ENCODE results near the gene UST. TPM values are rescaled to one million over a fixed set of nuclear protein-coding genes. Genes with fewer than 3 reads are reported as not detected.

The UST gene
- total RNA-seq, 4 donors from 2014 or later: 9.6 to 34.6 (median 25.9) TPM

DNA sequence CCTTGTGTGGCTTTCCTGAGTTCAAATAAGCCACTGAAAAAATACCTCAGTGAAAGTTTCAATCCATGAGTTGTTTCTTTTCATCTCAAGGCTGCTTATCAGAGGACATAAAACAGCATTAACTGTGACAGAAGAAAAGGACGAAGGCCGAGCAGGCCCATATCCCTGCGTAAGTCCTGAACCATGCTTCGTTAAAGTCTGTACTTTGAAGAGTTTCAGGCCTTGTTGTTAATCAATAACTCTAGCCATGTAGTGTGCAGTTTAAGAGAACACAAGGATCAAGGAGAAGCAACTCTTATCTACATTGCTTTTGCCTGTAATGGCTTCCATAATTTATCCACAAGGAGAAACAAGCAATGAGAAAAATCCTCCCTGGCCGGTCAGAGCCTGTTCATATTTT lies 165.4 kb downstream of the UST start:
- TF ChIP-seq, protein P1, sequence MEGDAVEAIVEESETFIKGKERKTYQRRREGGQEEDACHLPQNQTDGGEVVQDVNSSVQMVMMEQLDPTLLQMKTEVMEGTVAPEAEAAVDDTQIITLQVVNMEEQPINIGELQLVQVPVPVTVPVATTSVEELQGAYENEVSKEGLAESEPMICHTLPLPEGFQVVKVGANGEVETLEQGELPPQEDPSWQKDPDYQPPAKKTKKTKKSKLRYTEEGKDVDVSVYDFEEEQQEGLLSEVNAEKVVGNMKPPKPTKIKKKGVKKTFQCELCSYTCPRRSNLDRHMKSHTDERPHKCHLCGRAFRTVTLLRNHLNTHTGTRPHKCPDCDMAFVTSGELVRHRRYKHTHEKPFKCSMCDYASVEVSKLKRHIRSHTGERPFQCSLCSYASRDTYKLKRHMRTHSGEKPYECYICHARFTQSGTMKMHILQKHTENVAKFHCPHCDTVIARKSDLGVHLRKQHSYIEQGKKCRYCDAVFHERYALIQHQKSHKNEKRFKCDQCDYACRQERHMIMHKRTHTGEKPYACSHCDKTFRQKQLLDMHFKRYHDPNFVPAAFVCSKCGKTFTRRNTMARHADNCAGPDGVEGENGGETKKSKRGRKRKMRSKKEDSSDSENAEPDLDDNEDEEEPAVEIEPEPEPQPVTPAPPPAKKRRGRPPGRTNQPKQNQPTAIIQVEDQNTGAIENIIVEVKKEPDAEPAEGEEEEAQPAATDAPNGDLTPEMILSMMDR (IDR thresholded peaks at IDR 0.05; ENCODE audit: low read depth): no peak

DNA sequence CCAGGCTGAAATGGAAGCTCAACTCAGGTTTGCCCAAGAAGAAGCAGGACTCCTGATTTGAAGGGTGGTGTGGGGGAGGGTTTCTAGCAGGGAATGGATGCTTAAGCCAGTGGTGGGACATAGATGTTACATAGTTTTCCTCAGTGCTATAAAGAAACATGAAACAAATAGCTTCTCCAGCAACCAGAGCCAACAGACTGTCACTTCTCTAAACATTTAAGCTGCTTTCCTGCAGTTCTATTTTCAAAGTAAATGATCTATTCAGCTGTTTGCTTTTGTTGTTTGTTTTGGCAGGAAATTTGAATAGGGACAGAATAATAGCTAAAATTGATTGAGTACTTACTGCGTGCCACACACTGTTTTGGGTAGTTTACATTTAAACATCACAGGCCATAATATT lies 169.0 kb downstream of the UST start:
- TF ChIP-seq, protein P1 (IDR thresholded peaks at IDR 0.05; ENCODE audit: low read depth): no peak

- TF ChIP-seq, protein P1 (IDR thresholded peaks at IDR 0.05; ENCODE audit: low read depth): no peak
These were observed 177.6 kb downstream of the UST start for GRCh38 chr6:148924226-148925012.

DNA sequence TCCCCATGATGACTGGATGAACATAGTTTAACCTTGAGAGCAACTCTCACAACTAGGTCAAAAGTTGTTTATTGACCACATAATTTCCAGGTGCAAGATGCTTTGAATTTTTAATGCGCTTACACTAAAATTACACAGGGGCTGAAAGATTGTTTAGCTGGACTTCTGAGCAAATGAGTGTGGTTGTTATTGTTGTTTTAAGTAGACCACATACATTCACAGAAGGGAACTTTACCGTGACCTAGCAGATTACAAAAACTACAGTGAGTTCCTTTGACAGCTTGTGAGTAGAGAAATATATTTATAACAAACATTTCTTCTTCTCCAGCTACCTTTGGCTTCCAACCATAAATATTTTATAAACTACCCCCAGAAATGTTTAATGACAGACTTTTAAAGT lies 178.9 kb downstream of the UST start:
- TF ChIP-seq, protein P1 (IDR thresholded peaks at IDR 0.05; ENCODE audit: low read depth): no peak

GRCh38 chr6:148926478-148926877 lies 179.6 kb downstream of the UST start:
- TF ChIP-seq, protein P1 (IDR thresholded peaks at IDR 0.05; ENCODE audit: low read depth): no peak

- TF ChIP-seq, protein P1 (IDR thresholded peaks at IDR 0.05; ENCODE audit: low read depth): no peak
These were observed 180.8 kb downstream of the UST start for GRCh38 chr6:148927586-148927985.

DNA sequence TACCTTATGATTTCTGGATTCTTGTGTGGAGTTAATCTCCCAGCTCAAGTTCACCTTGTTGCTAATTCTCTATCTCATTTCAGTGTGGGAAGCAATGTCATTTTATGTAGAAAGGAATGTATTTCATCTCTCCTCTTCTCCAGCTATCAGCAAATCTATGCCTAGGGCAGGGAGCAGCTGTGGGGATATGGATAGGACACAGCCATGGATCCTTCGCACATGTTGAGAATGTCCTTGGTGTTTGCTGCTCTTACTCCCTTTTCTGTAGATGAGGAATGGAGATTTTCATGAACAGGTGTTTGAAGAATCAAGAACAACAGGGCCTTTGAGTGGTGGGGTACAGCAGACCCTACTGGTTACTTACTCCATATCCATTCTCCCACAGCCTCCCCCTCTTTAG lies 182.0 kb downstream of the UST start:
- TF ChIP-seq, protein P1 (IDR thresholded peaks at IDR 0.05; ENCODE audit: low read depth): no peak

All from subcutaneous adipose tissue (tissue), 4 donors.